ENCODE data around the gene PCP4L1.
"Not testable (repeated sequence)": the region's sequence is repeated elsewhere in the genome, so short reads cannot be mapped to it uniquely, and the experiment has no call there.

PCP4L1 gene

GRCh38 chr1:161314201-161314981 lies 55.8 kb downstream of the PCP4L1 start, which contains the start of gene SDHC:
Gene SDHC (plus strand): TSS chr1:161314381. CDS start chr1:161314406, 25 bp downstream.
- FAIRE-seq (no peak), DNase-seq (ENCODE audit: low spot score) (peak; percentile 50)

- not testable (repeated sequence) for FAIRE-seq; DNase-seq (ENCODE audit: low spot score)
Observed at GRCh38 chr1:161315841-161316674, 57.5 kb downstream of the PCP4L1 start.

- no peak for FAIRE-seq
- no peak for DNase-seq (ENCODE audit: low spot score)
Observed at GRCh38 chr1:161324020-161324419, 65.5 kb downstream of the PCP4L1 start.

- DNase-seq (ENCODE audit: low spot score) (peak; percentile 2), FAIRE-seq (no peak)
Observed at GRCh38 chr1:161330346-161330745, 71.8 kb downstream of the PCP4L1 start.

- DNase-seq (ENCODE audit: low spot score) (no peak), FAIRE-seq (no peak)
Observed at GRCh38 chr1:161333166-161333565, 74.6 kb downstream of the PCP4L1 start.

Data from RCC 7860 (cell line).